Stimulated activated memory B cell treated with anti-CD40 and anti-IgM and Interleukin-4, amounts not matched to agents 10 μg/mL and 1 μg/mL and 100 μg/mL, for 72 hours (primary cell): ENCODE data around the gene LAGE3.

Experiments used
- ATAC-seq: fragments of 150-1000 bp; cut with Tn5 transposase; 2 replicates; pipeline ENCODE4 v1.10.0; 2021
- H3K27ac Mint-ChIP-seq: one replicate; pipeline ENCODE4 v1.8.0; 2022; ENCODE audit warnings: mild to moderate bottlenecking, mixed read lengths
- H3K27me3 Mint-ChIP-seq: one replicate; pipeline ENCODE4 v1.8.0; 2022; ENCODE audit warnings: mixed read lengths
- H3K36me3 Mint-ChIP-seq: one replicate; pipeline ENCODE4 v1.8.0; 2022; ENCODE audit warnings: mixed read lengths
- H3K4me1 Mint-ChIP-seq: one replicate; pipeline ENCODE4 v1.8.0; 2022; ENCODE audit warnings: mixed read lengths
- H3K4me3 Mint-ChIP-seq: one replicate; pipeline ENCODE4 v1.8.0; 2022; ENCODE audit warnings: mild to moderate bottlenecking, moderate library complexity, mixed read lengths
- H3K9me3 Mint-ChIP-seq: one replicate; pipeline ENCODE4 v1.8.0; 2022; ENCODE audit warnings: mixed read lengths

The LAGE3 gene

GRCh38 chrX:154471839-154472684 is 7.0 kb downstream of the LAGE3 start:
- no peaks in the 10 kb centered on the region for H3K4me1 Mint-ChIP-seq
- H3K36me3 Mint-ChIP-seq = peaks cover 39% of the 10 kb centered on the region
- H3K27me3 Mint-ChIP-seq = no peaks in the 10 kb centered on the region
- no peaks in the 10 kb centered on the region for H3K9me3 Mint-ChIP-seq
- no peak overlapping the region for H3K27ac Mint-ChIP-seq
- H3K4me3 Mint-ChIP-seq = no peak overlapping the region
- no peak for ATAC-seq

GRCh38 chrX:154470914-154471568 is 8.0 kb downstream of the LAGE3 start:
- Mint-ChIP-seq H3K27ac (no peak overlapping the region), H3K4me1 (no peaks in the 10 kb centered on the region), H3K36me3 (peaks cover 39% of the 10 kb centered on the region), H3K27me3 (no peaks in the 10 kb centered on the region), H3K4me3 (no peak overlapping the region), H3K9me3 (no peaks in the 10 kb centered on the region)
- no peak for ATAC-seq

GRCh38 chrX:154470434-154470833 is 8.6 kb downstream of the LAGE3 start:
- H3K4me1 Mint-ChIP-seq = no peaks in the 10 kb centered on the region
- ATAC-seq = no peak
- no peak overlapping the region for H3K4me3 Mint-ChIP-seq
- H3K9me3 Mint-ChIP-seq = no peaks in the 10 kb centered on the region
- no peak overlapping the region for H3K27ac Mint-ChIP-seq
- H3K27me3 Mint-ChIP-seq = no peaks in the 10 kb centered on the region
- peaks cover 35% of the 10 kb centered on the region for H3K36me3 Mint-ChIP-seq

- Mint-ChIP-seq H3K36me3 (peaks cover 31% of the 10 kb centered on the region), H3K4me1 (no peaks in the 10 kb centered on the region), H3K27ac (no peak overlapping the region), H3K4me3 (no peak overlapping the region), H3K27me3 (no peaks in the 10 kb centered on the region), H3K9me3 (no peaks in the 10 kb centered on the region)
- no peak for ATAC-seq
Measured at GRCh38 chrX:154469880-154470279, 9.2 kb downstream of the LAGE3 start.

- Mint-ChIP-seq H3K4me1 (no peaks in the 10 kb centered on the region), H3K27me3 (no peaks in the 10 kb centered on the region), H3K27ac (no peak overlapping the region), H3K36me3 (peaks cover 31% of the 10 kb centered on the region), H3K4me3 (no peak overlapping the region), H3K9me3 (no peaks in the 10 kb centered on the region)
- ATAC-seq = no peak
Measured at GRCh38 chrX:154469114-154469513, 10.0 kb downstream of the LAGE3 start.

- ATAC-seq = no peak
- Mint-ChIP-seq H3K4me1 (no peaks in the 10 kb centered on the region), H3K4me3 (no peak overlapping the region), H3K27me3 (no peaks in the 10 kb centered on the region), H3K9me3 (no peaks in the 10 kb centered on the region), H3K27ac (no peak overlapping the region), H3K36me3 (peaks cover 26% of the 10 kb centered on the region)
Measured at GRCh38 chrX:154468217-154468616, 10.9 kb downstream of the LAGE3 start.

GRCh38 chrX:154467556-154467955 is 11.5 kb downstream of the LAGE3 start:
- no peaks in the 10 kb centered on the region for H3K9me3 Mint-ChIP-seq
- no peak overlapping the region for H3K27ac Mint-ChIP-seq
- H3K36me3 Mint-ChIP-seq = peaks cover 21% of the 10 kb centered on the region
- ATAC-seq = no peak
- H3K27me3 Mint-ChIP-seq = no peaks in the 10 kb centered on the region
- H3K4me1 Mint-ChIP-seq = no peaks in the 10 kb centered on the region
- H3K4me3 Mint-ChIP-seq = no peak overlapping the region

GRCh38 chrX:154466907-154467306 is 12.2 kb downstream of the LAGE3 start:
- ATAC-seq = no peak
- Mint-ChIP-seq H3K4me1 (peaks cover 1% of the 10 kb centered on the region), H3K27ac (no peak overlapping the region), H3K36me3 (peaks cover 18% of the 10 kb centered on the region), H3K9me3 (no peaks in the 10 kb centered on the region), H3K27me3 (no peaks in the 10 kb centered on the region), H3K4me3 (no peak overlapping the region)

- no peaks in the 10 kb centered on the region for H3K9me3 Mint-ChIP-seq
- ATAC-seq = no peak
- no peak overlapping the region for H3K27ac Mint-ChIP-seq
- H3K27me3 Mint-ChIP-seq = no peaks in the 10 kb centered on the region
- H3K4me1 Mint-ChIP-seq = peaks cover 7% of the 10 kb centered on the region
- H3K36me3 Mint-ChIP-seq = peaks cover 23% of the 10 kb centered on the region
- H3K4me3 Mint-ChIP-seq = no peak overlapping the region
Measured at GRCh38 chrX:154466036-154466435, 13.0 kb downstream of the LAGE3 start.

- Mint-ChIP-seq H3K9me3 (no peaks in the 10 kb centered on the region), H3K27ac (no peak overlapping the region), H3K36me3 (peaks cover 22% of the 10 kb centered on the region), H3K4me1 (peaks cover 7% of the 10 kb centered on the region), H3K4me3 (no peak overlapping the region), H3K27me3 (no peaks in the 10 kb centered on the region)
- ATAC-seq = no peak
Measured at GRCh38 chrX:154465601-154466000, 13.5 kb downstream of the LAGE3 start.

- H3K4me1 Mint-ChIP-seq = peaks cover 12% of the 10 kb centered on the region
- H3K27me3 Mint-ChIP-seq = no peaks in the 10 kb centered on the region
- no peak overlapping the region for H3K27ac Mint-ChIP-seq
- peaks cover 15% of the 10 kb centered on the region for H3K36me3 Mint-ChIP-seq
- no peaks in the 10 kb centered on the region for H3K9me3 Mint-ChIP-seq
- no peak for ATAC-seq
- no peak overlapping the region for H3K4me3 Mint-ChIP-seq
Measured at GRCh38 chrX:154464806-154465365, 14.2 kb downstream of the LAGE3 start.

- no peaks in the 10 kb centered on the region for H3K27me3 Mint-ChIP-seq
- H3K36me3 Mint-ChIP-seq = peaks cover 12% of the 10 kb centered on the region
- H3K27ac Mint-ChIP-seq = no peak overlapping the region
- ATAC-seq = no peak
- no peak overlapping the region for H3K4me3 Mint-ChIP-seq
- H3K4me1 Mint-ChIP-seq = peaks cover 13% of the 10 kb centered on the region
- H3K9me3 Mint-ChIP-seq = no peaks in the 10 kb centered on the region
Measured at GRCh38 chrX:154463611-154464220, 15.4 kb downstream of the LAGE3 start.

GRCh38 chrX:154462396-154462795 is 16.7 kb downstream of the LAGE3 start:
- no peak for ATAC-seq
- H3K4me1 Mint-ChIP-seq = peaks cover 16% of the 10 kb centered on the region
- peaks cover 12% of the 10 kb centered on the region for H3K36me3 Mint-ChIP-seq
- H3K4me3 Mint-ChIP-seq = no peak overlapping the region
- H3K27me3 Mint-ChIP-seq = no peaks in the 10 kb centered on the region
- no peak overlapping the region for H3K27ac Mint-ChIP-seq
- H3K9me3 Mint-ChIP-seq = no peaks in the 10 kb centered on the region

GRCh38 chrX:154460326-154460725 is 18.8 kb downstream of the LAGE3 start:
- H3K27me3 Mint-ChIP-seq = no peaks in the 10 kb centered on the region
- H3K4me1 Mint-ChIP-seq = peaks cover 19% of the 10 kb centered on the region
- H3K36me3 Mint-ChIP-seq = peaks cover 12% of the 10 kb centered on the region
- no peaks in the 10 kb centered on the region for H3K9me3 Mint-ChIP-seq
- H3K27ac Mint-ChIP-seq = no peak overlapping the region
- ATAC-seq = no peak
- H3K4me3 Mint-ChIP-seq = peak overlapping the region; percentile 67

GRCh38 chrX:154459832-154460231 is 19.2 kb downstream of the LAGE3 start:
- Mint-ChIP-seq H3K4me1 (peaks cover 19% of the 10 kb centered on the region), H3K4me3 (peak overlapping the region; percentile 67), H3K9me3 (no peaks in the 10 kb centered on the region), H3K36me3 (peaks cover 12% of the 10 kb centered on the region), H3K27ac (no peak overlapping the region), H3K27me3 (no peaks in the 10 kb centered on the region)
- no peak for ATAC-seq
